ENCODE results near the gene PHF13. TPM values are rescaled to one million over a fixed set of nuclear protein-coding genes. Genes with fewer than 3 reads are reported as not detected.
A peak's percentile ranks its signal among the peaks of the same experiment; 100 is the strongest.

Gene PHF13
- total RNA-seq, 6 donors from 2014 or later: 8.4 to 23.0 (median 9.8) TPM

- Histone ChIP-seq H3K4me1 (peaks cover 4 to 54% (median 20%) of the 10 kb centered on the region in 4 donors), H3K4me3 (no peak overlapping the region), H3K27me3 (no peaks in the 10 kb centered on the region), H3K9me3 (no peaks in the 10 kb centered on the region), H3K36me3 (peaks cover 8 to 84% (median 54%) of the 10 kb centered on the region in 4 donors), H3K27ac (peak overlapping the region in 1 of 4 donors; percentile 43)
- DNase-seq (peak; percentile 29 to 72), ATAC-seq (ENCODE audit: low FRiP score in 2 of 2) (no peak)
- WGBS, 2 donors: 83 to 84% methylated on average over 7 to 24 of the region's 24 CpGs
- TF ChIP-seq EP300 (IDR thresholded peaks at IDR 0.05) (no peak), POLR2A (IDR thresholded peaks at IDR 0.05) (no peak), POLR2AphosphoS5 (IDR thresholded peaks at IDR 0.05) (no peak)
- TF ChIP-seq, protein P1, sequence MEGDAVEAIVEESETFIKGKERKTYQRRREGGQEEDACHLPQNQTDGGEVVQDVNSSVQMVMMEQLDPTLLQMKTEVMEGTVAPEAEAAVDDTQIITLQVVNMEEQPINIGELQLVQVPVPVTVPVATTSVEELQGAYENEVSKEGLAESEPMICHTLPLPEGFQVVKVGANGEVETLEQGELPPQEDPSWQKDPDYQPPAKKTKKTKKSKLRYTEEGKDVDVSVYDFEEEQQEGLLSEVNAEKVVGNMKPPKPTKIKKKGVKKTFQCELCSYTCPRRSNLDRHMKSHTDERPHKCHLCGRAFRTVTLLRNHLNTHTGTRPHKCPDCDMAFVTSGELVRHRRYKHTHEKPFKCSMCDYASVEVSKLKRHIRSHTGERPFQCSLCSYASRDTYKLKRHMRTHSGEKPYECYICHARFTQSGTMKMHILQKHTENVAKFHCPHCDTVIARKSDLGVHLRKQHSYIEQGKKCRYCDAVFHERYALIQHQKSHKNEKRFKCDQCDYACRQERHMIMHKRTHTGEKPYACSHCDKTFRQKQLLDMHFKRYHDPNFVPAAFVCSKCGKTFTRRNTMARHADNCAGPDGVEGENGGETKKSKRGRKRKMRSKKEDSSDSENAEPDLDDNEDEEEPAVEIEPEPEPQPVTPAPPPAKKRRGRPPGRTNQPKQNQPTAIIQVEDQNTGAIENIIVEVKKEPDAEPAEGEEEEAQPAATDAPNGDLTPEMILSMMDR (IDR thresholded peaks at IDR 0.05): no peak
These were observed 24.5 kb upstream of the PHF13 start for GRCh38 chr1:6588893-6589520.

GRCh38 chr1:6590046-6590445 lies 23.5 kb upstream of the PHF13 start:
- no peak for TF ChIP-seq EP300 (IDR thresholded peaks at IDR 0.05)
- TF ChIP-seq POLR2AphosphoS5 (IDR thresholded peaks at IDR 0.05): no peak
- no peak for TF ChIP-seq POLR2A (IDR thresholded peaks at IDR 0.05)
- ATAC-seq (ENCODE audit: low FRiP score in 2 of 2) (no peak), DNase-seq (no peak)
- H3K27ac ChIP-seq: no peak overlapping the region
- H3K9me3 ChIP-seq: no peaks in the 10 kb centered on the region
- peaks cover 17 to 89% (median 65%) of the 10 kb centered on the region in 4 donors for H3K36me3 ChIP-seq
- no peaks in the 10 kb centered on the region for H3K27me3 ChIP-seq
- WGBS, 2 donors: 79 to 94% methylated on average over 4 to 7 of the region's 7 CpGs
- peaks cover 4 to 48% (median 19%) of the 10 kb centered on the region in 4 donors for H3K4me1 ChIP-seq
- no peak overlapping the region for H3K4me3 ChIP-seq

GRCh38 chr1:6591222-6591621 lies 22.3 kb upstream of the PHF13 start:
- Histone ChIP-seq H3K4me1 (peaks cover 4 to 49% (median 20%) of the 10 kb centered on the region in 4 donors), H3K36me3 (peaks cover 22 to 100% (median 77%) of the 10 kb centered on the region in 4 donors), H3K27me3 (no peaks in the 10 kb centered on the region), H3K27ac (no peak overlapping the region), H3K9me3 (no peaks in the 10 kb centered on the region), H3K4me3 (no peak overlapping the region)
- TF ChIP-seq POLR2AphosphoS5 (IDR thresholded peaks at IDR 0.05): no peak
- no peak for TF ChIP-seq POLR2A (IDR thresholded peaks at IDR 0.05)
- TF ChIP-seq, protein P1 (IDR thresholded peaks at IDR 0.05): no peak
- no peak for TF ChIP-seq EP300 (IDR thresholded peaks at IDR 0.05)
- DNase-seq (no peak), ATAC-seq (ENCODE audit: low FRiP score in 2 of 2) (peak in 1 of 2 donors; percentile 28)
- WGBS, 2 donors: 73 to 92% methylated on average over 2 to 13 of the region's 13 CpGs

- no peak overlapping the region for H3K27ac ChIP-seq
- no peak for TF ChIP-seq POLR2AphosphoS5 (IDR thresholded peaks at IDR 0.05)
- TF ChIP-seq EP300 (IDR thresholded peaks at IDR 0.05): no peak
- TF ChIP-seq, protein P1 (IDR thresholded peaks at IDR 0.05): no peak
- no peak for TF ChIP-seq POLR2A (IDR thresholded peaks at IDR 0.05)
- H3K4me1 ChIP-seq: peaks cover 6 to 51% (median 24%) of the 10 kb centered on the region in 4 donors
- no peaks in the 10 kb centered on the region for H3K9me3 ChIP-seq
- peaks cover 22 to 100% (median 79%) of the 10 kb centered on the region in 4 donors for H3K36me3 ChIP-seq
- WGBS, 2 donors: 83 to 94% methylated on average over 6 of the region's 6 CpGs
- DNase-seq (peak in 1 of 2 donors; percentile 36), ATAC-seq (ENCODE audit: low FRiP score in 2 of 2) (no peak)
- no peaks in the 10 kb centered on the region for H3K27me3 ChIP-seq
- no peak overlapping the region for H3K4me3 ChIP-seq
These were observed 21.9 kb upstream of the PHF13 start for GRCh38 chr1:6591644-6592043.

DNA sequence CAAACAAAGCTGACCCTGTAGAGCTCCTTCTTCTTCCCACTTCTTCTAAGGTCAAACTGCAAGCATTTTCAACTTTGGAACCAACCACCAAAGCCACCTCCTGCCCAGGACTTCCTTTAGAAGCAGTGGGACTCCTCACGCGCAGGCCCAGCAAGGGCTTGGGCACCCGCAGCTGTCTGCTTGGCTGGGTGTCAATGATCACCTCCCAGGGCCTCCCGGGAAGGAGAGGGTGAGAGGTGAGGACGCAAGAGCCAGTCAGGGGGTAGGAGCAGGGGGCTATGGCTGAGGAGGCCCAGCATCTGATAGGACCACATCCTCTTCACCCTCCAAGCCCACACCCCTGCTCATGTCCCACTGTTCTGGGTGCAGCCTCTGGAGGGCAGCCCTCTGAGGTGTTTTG lies 21.1 kb upstream of the PHF13 start:
- Histone ChIP-seq H3K9me3 (no peaks in the 10 kb centered on the region), H3K27me3 (no peaks in the 10 kb centered on the region), H3K4me3 (no peak overlapping the region), H3K36me3 (peaks cover 28 to 100% (median 86%) of the 10 kb centered on the region in 4 donors), H3K4me1 (peaks cover 12 to 51% (median 25%) of the 10 kb centered on the region in 4 donors), H3K27ac (no peak overlapping the region)
- WGBS, 2 donors: 54 to 65% methylated on average over 5 of the region's 5 CpGs
- DNase-seq (peak in 1 of 2 donors; percentile 36), ATAC-seq (ENCODE audit: low FRiP score in 2 of 2) (no peak)
- TF ChIP-seq, protein P1 (IDR thresholded peaks at IDR 0.05): no peak
- no peak for TF ChIP-seq POLR2A (IDR thresholded peaks at IDR 0.05)
